Stromal cell of bone marrow (primary cell): ENCODE data around the gene DLG4.

Source experiments
- DNase-seq: peaks from one replicate; pipeline ENCODE4 v3.0.0-alpha.2; 2012; ENCODE audit warnings: low read depth

DLG4 gene

DNA sequence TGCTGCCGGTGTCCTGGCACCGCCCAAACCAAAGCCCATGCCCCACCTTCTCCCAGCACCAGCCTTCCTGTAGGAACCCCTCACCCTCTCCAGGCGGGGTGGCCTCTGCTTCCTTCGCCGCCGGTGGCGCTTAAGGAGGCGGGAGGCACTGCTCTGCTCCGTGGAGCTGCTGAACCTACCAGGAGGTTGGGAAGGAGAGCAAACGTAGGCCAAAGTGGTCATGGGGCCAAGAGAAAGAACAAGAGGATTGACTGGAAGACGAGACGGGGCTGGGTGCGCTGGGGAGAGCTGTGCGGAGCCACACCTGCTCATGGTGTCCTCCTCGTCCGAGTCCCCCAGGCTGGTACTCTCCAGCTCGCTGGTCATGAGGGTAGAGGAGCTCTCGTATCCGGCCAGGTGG, 9.9 kb upstream of the DLG4 start:
- no peak for DNase-seq

DNA sequence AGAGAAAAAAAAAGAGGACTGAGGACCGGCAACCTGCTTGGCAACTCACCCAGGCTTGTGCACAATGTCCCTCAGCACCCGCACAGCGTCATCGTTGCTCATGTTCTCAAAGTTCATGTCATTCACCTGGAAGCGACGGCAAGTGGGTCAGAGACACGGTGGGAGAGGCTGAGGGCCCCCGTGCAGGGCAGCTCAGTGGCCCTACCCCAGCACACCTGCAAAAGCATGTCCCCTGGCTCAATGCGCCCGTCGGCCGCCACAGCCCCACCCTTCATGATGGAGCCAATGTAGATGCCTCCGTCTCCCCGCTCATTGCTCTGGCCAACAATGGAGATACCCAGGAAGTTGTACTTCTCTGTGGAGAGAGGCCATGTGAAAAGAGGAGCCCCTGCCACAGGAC, 9.3 kb upstream of the DLG4 start:
- DNase-seq = no peak

DNA sequence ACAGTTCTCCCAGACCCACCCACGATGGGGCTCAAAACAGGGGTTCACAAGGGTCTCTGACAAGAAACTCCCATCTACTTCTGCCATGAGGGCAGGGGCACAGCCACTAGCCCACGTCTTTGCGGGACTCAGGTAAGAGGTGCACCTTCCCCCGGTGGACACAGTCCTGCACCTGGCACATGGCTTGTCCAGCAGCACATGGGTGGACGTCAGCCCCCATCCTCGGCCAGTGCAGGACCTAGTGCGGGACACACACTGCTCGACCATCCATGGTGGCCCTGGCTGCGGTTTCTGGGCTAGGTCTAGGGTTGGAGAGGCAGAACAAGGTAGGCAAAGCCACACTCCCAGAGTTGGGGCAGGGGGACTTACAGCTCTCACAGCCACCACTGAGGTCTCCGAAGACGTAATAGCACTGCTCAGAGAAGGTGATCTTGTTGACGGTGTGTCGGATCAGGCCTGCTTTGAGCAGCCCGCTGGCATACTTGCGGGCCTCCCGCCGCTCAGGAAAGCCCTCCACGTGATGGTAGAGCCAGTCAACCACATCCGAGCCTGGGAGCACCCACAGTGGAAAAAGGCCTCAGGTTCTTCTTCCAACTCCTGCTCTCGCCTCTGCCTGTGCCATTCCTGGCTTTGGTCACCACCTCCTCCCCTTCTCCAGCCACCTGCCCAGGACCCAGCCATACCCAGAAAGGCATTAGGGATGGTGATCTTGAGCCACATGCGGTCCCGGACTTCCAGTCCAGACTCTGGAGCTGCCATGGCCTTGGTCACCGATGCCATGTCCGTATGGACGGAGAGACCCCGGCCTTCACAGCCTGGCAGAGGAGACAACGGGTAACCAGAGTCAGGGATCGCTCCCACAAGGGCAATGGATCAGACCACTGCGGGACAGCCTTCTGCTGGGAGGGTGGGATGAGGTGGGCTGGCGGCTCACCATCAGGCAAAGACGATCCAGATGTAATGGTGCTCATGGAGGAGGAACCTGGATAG, 7.4 kb upstream of the DLG4 start:
- no peak for DNase-seq

DNA sequence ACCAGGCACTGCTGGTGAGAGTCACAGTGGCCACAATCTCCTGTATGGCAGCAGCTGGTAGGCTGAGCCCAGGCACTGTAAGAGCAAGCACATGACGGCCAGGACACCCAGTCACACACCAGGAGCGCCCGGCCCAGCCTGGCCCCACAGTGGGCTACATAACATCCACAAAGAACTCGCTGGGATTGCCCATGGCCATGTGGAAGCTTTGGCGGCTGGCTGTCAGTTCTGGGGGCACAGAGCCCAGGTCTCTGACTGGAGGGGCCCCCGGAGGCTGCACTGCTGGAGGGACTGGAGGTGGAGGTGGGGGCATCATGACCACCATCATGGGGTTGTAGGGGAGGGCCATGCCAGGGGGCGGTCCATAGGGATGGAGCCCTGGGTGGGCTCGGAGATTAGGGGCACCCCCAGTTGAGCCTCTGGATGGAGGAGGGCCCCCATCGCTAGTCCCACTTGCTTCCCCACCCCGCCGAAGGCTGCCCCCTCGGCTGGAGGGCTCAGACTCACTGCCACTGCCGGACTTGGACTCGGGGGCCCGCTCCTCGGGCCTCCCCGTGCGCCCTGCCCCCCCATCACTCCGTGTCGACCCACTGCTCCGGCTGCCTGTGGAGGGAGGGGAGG, 6.2 kb upstream of the DLG4 start:
- no peak for DNase-seq

DNA sequence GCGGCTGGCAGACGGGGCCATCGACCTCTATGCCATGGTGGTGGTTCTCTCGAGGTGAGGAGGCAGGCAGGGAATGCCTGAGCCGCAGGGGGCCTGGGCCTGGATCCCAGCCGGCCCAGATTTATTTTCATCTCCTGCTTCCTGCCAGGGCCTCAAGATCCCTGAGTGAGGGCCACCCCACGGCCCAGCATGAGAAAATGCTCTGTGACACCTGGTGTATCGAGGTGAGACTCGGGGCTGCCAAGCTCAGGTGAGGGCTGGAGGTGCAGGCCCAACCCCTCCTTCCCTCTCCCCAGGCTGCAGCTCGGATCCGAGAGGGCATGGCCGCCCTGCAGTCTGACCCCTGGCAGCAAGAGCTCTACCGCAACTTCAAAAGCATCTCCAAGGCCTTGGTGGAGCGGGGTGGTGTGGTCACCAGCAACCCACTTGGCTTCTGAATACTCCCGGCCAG, 5.0 kb upstream of the DLG4 start:
- DNase-seq = no peak

DNA sequence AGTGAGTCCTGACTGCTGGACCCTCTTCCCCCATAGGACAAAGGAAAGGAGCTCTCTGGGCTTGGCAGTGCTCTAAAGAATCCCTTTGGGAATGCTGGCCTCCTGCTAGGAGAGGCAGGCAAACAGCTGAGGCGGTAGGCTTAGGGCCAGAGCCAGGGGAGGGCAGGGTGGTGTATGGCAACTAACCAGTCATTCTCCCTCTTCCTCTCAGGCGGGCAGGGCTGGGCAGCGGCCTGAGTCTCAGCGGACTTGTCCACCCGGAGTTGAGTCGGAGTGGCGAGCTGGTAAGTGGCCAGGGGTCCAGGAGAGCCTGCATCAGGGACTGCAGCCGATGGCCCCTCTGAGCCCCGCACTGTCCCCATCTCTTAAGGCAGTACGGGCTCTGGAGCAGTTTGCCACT, 4.5 kb upstream of the DLG4 start:
- no peak for DNase-seq

DNA sequence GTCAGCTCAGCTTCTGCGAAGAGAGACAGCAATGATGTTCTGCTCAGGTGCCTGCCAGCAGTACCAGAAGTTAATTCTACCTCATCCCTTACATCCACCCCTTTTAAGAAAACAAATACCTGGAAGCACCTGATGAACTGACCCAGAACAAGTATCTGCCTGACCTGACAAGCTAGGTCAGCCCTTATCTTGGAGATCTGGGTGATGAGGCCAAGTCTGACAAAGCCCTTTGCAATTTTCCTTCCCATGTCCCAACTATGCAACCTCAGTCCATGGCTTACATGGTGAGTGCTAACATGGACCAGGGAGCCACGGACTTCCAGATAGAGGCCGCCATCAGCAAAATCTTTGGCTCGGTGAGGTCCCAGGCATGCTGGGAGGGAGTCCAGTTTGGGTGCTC, 3.7 kb upstream of the DLG4 start:
- no peak for DNase-seq

DNA sequence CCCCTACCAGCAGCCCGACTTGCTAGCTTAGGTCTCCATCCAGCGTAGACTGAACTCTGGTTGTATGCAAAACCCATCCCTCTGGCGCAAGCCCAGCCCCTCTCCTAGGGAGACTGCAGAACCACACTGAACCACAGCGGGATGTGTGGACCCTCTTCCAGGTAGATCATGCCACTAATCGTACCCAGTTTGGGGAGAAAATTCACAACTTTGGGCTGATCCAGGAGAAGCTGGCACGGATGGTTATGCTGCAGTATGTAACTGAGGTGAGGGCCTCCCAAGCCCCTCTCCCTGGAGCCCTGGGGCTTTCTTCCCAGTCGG, 3.3 kb upstream of the DLG4 start:
- DNase-seq = no peak

DNA sequence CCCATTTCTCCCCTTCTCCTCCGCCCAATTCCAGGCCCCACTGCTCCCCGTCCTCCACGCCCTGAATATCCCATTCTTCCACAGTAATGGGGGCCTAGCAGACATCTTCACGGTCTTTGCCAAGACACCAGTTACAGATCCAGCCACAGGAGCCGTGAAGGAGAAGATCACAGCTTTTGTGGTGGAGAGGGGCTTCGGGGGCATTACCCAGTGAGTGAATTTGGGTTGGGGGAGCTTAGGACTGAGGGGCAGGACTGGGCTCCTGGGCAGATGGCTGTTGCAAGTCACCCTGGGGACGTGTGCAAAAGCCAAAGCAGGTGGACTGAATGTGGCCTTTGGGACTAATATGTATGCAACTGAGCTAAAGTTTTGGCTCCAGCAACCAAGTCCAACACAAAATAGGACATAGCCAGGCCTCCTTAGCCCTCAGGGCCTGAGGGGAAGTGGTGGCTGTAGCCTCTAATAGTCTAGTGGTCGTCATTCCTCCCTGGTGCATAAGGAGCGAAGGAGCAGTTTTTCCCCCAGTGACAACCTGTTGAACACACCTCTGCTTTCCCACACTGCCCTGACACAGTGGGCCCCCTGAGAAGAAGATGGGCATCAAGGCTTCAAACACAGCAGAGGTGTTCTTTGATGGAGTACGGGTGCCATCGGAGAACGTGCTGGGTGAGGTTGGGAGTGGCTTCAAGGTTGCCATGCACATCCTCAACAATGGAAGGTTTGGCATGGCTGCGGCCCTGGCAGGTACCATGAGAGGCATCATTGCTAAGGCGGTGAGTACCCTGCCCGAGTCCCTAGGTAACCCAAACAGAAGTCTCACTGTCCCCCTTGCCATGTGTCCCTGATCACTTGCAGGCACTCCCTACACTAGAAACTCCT, 2.7 kb upstream of the DLG4 start:
- no peak for DNase-seq

DNA sequence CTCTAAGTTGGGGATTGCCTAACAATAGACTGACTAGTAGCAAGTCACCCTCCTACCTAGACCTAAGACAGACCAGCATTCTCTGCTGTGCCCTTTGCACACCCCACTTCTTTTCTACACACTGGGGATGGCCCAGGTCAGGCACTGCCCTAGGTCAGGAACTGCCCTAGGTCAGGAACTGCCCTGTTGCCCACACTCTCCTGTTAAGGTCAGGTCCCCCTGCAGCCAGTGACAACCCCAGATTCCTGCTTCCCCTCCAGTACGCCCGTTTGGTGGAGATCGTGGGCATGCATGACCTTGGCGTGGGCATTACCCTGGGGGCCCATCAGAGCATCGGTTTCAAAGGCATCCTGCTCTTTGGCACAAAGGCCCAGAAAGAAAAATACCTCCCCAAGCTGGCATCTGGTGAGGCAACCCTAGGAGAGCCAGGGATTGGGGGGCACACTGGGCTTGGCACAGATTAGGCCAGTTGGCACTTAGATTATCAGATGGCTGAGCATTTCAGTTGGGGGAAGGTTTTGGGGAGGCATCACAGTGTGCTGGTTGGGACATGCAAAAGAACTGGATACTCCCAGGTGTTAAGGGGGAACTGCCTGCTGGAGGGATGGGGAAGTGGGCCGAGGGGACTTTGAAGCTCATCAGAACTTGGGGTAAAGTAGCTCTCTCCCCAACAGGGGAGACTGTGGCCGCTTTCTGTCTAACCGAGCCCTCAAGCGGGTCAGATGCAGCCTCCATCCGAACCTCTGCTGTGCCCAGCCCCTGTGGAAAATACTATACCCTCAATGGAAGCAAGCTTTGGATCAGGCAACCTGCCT, 1.8 kb upstream of the DLG4 start:
- DNase-seq = no peak

DNA sequence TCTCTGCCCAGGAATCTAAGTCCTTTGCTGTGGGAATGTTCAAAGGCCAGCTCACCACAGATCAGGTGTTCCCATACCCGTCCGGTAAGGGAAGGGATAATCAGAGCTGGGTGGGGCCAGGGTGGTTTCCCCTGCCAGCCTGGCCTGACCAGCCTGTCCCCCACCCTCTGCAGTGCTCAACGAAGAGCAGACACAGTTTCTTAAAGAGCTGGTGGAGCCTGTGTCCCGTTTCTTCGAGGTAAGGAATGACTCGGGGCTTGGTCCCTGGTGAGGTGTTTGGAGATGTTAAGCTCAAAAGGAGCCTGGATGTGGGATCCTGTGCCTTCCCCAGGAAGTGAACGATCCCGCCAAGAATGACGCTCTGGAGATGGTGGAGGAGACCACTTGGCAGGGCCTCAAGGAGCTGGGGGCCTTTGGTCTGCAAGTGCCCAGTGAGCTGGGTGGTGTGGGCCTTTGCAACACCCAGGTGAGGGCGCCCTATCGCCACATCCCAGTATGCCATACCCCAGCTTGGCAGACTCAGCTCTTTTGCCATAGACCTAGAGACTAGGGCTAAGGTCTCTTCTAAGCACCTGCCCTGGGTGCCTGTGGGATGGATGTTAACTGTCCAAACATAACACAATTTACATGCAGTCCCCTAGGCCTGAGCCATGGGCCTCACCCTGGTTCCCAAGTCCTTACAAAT, 1.1 kb upstream of the DLG4 start:
- DNase-seq = no peak

DNA sequence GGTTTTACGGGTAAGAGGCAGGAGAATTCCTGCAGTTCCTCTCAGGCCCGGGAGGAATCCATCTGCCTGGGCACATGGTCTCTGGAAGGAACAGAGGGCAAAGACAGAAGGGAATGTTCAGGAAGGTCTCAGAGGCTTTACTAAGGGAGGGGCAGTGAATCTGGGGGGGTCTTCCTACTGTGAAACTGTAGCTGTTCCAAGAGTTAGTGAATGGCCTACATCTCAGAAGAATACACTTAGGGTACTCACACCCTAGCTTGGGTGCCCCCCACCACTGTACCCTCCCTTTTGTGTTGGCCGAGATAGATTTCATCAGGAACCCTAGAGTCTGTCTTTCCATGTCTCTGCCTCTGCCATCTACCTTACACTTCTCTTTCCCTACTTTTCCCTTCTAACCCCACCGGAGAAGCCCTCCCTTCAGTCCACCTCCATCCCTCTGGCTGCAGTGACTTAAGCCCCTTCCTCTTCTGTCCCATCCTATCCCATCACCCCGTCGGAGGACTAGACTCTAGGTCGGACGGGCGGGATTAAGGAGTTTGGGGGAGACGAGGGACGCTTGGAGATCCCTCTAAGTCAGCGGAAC, 316 bp downstream of the DLG4 start:
- DNase-seq = no peak

DNA sequence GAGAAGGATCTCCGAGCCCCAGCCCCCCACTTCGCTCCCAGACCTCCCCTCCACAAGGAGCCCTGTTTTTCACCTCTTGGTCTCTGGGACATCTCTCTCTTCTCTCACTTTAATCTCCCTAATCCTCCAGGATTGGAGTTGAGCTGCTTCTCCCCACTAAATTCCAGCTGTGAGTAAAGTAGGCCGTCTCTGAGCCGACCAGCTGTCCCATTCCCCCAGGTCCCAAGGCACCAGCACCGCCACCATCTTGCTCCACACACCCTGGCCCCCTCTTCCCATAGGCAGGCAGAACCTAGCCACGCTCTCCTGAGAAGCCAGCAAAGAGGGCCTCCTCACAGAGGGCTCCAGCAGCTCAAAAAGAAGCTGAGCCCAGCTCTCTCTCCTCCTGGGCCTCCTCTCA, 878 bp downstream of the DLG4 start:
- DNase-seq = no peak

DNA sequence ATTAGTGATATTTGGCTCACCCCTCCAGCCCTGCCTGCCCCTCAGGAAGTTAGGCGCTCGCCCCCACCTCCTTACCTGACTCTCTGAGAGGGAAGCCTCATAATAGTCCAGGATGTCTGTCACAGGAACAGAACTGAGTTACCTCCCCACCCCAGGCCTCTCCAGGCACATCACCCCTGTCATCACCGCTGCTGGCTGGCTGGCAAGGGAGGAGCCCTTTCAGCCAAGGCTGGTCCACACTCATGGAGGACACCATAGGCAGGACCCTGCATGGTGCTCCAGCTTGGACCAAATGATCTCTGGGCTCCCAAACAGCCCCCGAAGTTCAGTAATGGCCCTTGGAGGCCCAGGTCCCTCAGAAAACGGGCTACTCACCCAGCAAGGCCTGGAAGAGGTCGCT, 1.5 kb downstream of the DLG4 start:
- DNase-seq = no peak

DNA sequence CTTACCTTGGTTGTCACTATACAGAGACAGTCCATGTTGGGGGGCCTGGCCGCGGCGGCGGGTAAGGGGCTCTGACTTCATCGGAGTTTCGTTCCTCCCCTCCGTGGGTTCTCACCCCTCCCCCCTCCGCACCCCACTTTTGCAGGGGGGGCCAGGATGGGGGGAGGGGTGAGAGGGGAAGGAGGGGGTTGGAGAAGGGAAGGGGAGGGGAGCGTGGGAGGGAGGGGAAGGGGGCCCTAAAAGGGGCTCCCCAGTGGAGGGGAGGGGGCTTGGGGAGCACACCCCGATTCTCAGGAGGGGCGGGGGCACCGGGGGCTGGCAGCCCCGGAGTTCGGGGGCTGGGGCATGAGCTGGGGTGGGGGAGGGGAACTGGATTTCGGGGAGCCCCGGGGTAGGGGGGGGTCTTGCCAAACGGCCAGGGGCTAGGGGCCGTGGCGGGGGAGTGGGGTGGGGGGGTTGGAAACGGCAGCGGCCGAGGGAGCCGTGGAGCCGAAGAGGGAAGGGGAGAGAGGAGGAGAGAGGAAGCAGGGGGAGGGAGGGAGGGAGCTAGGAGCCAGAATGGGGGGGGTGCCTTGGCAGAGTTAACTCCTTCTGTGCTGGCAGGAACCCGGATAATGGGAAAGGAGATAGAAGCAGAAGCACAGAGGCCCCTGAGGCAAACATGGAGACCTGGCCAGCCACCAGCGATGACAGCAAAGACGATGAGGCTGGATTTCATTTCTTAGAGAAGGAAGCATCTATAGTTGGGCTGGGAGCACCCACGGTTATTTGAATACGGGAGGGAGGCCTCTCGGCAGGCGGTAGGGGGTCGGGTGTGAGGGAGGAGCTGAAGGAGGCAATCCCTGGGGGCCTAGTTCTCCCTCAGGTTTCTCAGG, 2.3 kb downstream of the DLG4 start:
- peak; percentile 56 for DNase-seq

DNA sequence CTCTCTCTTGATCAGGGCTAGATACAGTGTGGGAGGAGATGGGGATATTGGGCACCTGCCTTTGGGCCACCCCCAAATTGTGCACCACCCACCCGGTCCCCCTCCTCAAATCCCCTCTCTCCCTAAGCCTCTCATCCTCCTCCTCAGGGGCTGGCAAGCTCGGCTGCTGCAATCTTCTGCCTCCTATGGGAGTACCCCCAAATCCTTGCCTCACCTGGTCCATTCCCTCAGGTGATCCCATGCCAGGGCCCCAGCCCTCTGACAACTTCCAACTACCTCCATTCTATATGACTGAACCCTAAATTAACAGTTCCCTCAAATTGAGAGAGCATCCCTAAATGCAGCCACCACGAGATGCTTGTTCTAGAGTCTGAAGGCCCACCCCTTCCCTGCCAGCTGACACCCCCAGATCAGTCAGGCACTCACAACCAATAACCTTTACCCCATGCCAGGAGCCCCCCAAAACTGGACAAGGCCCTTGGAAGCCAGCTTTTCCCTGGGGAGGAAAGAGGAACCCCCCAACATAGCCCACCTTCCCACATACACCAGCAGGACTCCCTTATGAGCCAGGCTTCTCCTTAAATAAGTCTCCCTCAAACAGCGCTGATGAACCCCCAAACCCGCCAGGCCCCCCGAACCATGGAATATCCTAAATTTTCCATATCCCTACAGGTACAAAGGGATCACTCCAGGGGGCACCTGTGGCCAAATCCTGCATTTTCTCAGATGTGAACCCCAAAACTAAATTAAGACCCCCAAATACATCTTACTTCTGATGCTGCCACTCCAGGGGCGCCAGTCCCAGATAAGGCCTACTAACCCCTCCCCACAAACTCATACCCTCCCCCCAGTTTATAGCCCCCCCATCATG, 3.2 kb downstream of the DLG4 start:
- DNase-seq = no peak

DNA sequence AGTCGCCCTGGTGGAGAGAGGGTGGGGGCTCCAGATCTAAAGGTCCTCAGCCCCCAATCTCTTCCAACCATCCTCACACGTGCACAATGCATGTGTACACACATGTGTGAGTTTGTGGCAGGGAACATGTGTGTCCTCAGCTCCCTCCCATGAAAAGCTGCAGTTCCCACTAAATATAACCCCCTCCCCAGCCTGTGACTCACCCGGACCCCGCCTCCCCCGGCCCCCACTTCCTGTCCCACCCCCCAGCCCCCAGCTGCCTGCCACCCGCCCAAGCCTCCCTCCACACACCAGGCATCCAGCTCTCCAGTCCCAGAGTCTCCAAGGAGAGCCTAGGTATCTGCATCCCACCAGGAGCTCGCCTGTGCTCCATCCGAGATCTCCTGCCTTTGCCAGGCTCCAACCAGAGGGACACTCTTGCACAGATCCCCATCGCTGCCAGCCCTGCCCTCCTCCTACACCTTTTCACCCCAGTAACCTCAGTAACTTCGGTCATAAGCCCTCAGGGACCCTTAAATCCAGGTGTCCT, 3.9 kb downstream of the DLG4 start:
- DNase-seq = no peak

DNA sequence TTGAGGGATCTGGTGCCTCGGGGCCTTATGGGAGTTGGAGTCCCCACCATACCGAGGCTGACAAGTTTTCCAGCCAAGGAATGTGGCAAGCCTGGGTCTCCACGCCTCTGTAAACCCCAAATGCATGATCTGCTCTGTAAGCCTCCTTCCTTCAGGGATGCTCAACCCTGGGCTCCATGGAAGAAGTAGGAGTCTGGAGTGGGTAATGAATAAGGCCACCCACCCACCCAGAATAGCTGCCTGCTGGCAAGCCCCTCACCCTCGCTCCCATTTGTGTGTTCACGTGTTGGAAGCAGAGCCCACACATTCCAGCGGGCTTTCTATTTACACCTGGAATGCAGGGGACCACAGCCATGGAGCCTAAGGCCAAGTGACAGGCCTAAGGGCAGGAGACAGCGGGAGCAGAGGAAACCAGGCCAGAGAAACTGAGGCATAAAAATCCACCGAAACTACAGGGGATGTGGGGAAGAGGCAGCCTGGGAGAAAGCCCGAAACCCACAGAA, 4.4 kb downstream of the DLG4 start:
- DNase-seq = no peak
